Measurements from ENCODE around the gene GLIS2. TPM values are rescaled to one million over a fixed set of nuclear protein-coding genes. Genes with fewer than 3 reads are reported as not detected.

Gene GLIS2
- total RNA-seq, 1 donor, result 3.3 TPM

DNA sequence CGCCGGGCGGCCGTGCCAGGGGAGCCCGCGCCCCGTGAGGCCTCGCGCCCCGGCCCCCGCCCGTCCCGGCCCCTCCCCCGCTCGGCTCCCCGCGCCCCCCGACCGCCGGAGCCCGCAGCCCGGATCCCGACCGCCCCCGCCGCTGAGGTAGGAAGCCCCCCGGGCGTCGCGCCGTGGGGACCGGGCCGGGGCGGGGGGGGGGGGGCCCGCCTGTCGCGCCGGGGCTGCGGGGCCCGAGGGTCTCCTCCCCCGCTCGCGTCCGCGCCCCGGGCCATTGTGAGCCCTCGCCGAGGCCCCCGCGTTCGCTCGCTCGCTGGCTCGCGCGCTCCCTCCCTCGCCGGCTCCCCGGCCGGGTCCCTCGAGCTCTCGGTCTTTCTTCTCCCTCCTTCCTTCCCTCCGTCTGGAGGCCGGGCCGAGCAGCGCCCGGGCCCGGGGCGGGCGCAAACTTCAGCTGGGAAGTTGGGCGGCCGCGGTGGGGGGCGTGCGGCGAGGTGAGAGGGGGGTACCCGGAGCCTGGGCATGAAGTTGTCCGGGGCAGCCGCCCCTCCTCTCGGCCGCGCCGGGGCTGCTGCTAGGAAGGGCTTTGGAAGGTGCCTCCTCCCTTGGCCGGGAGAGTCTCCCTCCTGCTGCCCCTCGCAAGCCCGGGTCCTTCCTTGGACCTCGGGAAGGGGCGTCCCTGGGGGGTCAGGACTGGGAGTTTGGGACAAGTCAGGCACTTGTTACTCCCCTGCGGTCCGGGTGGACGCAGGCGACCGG, 419 bp downstream of the GLIS2 start:
- TF ChIP-seq, protein P1, sequence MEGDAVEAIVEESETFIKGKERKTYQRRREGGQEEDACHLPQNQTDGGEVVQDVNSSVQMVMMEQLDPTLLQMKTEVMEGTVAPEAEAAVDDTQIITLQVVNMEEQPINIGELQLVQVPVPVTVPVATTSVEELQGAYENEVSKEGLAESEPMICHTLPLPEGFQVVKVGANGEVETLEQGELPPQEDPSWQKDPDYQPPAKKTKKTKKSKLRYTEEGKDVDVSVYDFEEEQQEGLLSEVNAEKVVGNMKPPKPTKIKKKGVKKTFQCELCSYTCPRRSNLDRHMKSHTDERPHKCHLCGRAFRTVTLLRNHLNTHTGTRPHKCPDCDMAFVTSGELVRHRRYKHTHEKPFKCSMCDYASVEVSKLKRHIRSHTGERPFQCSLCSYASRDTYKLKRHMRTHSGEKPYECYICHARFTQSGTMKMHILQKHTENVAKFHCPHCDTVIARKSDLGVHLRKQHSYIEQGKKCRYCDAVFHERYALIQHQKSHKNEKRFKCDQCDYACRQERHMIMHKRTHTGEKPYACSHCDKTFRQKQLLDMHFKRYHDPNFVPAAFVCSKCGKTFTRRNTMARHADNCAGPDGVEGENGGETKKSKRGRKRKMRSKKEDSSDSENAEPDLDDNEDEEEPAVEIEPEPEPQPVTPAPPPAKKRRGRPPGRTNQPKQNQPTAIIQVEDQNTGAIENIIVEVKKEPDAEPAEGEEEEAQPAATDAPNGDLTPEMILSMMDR (IDR thresholded peaks at IDR 0.05; ENCODE audit: insufficient read depth, low read length), result no peak
- no peak for DNase-seq (ENCODE audit: low read depth)
- peak overlapping the region; percentile 86 for H3K4me3 ChIP-seq (ENCODE audit: low read depth, low read length)

DNA sequence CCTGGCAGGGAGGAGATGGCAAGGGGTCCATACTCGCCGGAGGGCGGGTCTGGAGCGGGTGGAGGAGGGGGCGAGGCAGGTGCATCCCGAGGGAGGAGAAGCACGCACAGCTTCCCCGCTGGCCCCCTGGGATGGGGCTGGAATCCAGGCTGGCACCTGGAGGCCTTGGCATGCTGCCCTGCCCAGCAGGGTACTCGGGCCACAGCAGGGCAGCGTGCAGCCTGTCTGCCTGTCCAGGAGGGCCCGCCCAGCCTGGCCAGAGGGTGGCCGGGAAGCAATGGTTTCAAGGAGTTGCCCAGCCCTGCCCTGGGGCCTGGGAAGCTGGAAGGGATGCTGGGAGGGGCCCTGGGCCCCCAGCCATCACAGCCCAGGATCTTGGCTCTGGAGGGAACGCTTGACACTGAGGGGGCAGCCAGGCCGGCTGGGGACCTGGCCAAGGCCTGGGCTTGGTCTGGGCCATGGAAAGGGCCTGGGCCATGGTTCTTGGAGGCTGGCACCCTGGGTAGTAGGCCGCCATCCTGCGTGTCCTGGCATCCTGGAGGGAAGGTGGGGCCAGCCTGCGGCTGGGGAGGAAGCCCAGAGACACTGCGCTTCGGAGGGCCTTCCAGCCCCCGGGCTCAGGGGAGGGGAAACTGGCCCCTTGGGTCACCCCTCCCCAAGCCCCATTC, 1.1 kb downstream of the GLIS2 start:
- peak; percentile 79 for DNase-seq (ENCODE audit: low read depth)
- TF ChIP-seq, protein P1 (IDR thresholded peaks at IDR 0.05; ENCODE audit: insufficient read depth, low read length), result no peak

DNA sequence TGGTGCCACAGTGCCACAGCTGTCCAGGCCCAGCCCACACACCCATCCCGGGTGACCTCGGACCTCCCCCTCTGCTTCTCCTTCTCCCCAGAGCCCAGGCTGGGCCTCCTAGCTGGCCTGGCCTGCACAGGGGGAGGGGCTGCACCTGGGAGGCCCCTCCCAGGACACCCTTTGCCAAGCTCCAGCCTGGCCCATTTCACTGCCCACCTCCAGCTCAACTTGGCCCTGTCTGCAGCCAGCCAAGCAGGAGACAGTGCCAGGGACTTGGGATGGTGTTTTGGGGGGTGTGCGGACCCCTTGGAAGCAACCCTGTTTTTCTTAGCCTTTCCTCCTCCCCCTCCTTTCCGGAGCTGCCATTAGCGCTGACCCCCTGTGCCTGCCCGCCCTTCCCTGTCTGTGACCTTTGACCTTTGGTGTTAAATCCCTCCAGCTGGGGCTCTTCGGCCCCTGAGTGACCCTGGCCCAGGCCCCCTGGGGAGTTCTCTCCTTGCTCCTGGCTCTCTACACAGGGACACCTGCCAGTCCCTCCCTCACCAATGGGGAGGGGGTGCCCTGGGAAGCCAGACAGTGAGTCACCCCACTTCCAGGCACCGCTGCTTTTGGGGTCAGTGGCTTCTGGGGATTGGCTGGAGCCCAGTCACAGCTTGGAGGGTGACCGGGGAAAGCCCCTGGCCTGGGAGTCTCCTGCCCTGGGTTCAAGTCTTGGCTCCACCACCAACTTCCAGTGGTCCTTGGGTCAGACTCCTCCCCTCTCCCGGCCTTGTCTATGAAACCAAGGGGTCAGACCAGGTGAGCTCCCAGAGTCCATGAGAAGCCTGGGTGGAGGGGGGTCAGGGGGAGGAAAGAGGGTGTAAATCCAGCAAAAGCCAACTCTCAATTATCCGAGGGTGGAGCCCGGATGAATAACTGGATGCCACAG, 1.9 kb downstream of the GLIS2 start:
- TF ChIP-seq, protein P1 (IDR thresholded peaks at IDR 0.05; ENCODE audit: insufficient read depth, low read length), result no peak
- peak; percentile 63 for DNase-seq (ENCODE audit: low read depth)
- peak overlapping the region; percentile 86 for H3K4me3 ChIP-seq (ENCODE audit: low read depth, low read length)

More for the DNA sequence above, 1.1 kb downstream of the GLIS2 start:
- peak overlapping the region; percentile 86 for H3K4me3 ChIP-seq (ENCODE audit: low read depth, low read length)

DNA sequence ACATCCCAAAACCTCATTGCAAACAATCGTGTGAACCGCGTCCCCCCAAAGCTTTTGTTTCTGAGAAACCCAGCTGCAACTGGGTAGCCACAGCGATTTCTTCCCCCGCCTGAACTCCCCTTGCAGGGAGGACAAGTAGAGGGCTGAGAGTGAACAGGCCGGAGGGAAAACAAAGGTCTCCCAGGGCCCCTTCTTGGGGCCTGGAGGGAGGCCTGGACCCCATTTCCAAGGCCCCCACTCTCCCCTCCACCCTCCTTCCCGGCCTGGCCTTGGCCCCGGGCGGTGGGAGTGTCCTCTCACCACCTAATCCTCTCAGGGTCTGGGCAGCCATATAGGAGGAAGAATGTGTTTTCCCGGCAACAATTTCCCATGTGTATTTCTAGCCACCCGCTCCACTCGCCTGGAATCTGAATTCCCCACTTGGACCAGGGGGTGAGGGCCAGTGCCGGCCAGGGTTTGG, 2.6 kb downstream of the GLIS2 start:
- TF ChIP-seq, protein P1 (IDR thresholded peaks at IDR 0.05; ENCODE audit: insufficient read depth, low read length), result no peak
- H3K4me3 ChIP-seq (ENCODE audit: low read depth, low read length), result peak overlapping the region; percentile 86
- DNase-seq (ENCODE audit: low read depth), result peak; percentile 44

DNA sequence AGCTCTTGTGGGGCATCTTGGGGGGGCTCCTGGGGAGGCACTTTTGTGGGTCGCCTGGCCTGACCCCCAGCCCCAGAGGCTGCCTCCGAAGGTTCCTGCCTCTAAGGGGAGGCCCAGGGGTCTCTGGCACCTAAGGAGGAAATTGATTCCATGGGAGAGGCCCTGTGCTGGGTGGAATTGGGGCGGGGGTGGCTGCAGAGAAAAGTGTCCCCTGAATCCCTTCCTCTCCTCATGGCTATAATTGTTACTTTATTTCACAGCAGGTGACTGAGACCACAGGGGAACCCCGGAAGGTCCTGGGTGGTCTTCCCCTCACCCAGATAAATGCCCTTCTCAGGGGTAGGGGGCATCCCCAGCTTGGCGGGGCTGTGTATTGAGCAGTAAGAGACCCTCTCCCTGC, 3.1 kb downstream of the GLIS2 start:
- TF ChIP-seq, protein P1 (IDR thresholded peaks at IDR 0.05; ENCODE audit: insufficient read depth, low read length), result no peak
- H3K4me3 ChIP-seq (ENCODE audit: low read depth, low read length), result peak overlapping the region; percentile 86
- no peak for DNase-seq (ENCODE audit: low read depth)

All from fibroblast of the aortic adventitia (primary cell).